Astrocyte of the spinal cord (primary cell): ENCODE results near the gene AGBL3.

ENCODE experiments used
- DNase-seq: peaks from one replicate; pipeline ENCODE4 v3.0.0; 2011; ENCODE audit warnings: low read depth, low spot score
- H3K4me3 ChIP-seq: 2 replicates; pipeline ENCODE4 v1.5.1; 2011; ENCODE audit warnings: low read depth, mild to moderate bottlenecking, low read length, moderate library complexity
- CTCF ChIP-seq: IDR thresholded peaks from 2 replicates; pipeline ENCODE4 v1.5.1; 2012; ENCODE audit warnings: low read depth, mild to moderate bottlenecking, low read length, inconsistent platforms
- in situ Hi-C: cut with HindIII; loops from 2 replicates; pipeline ENCODE4 v1.10.0; 2017; ENCODE audit warnings: low sequenced_read_pairs

The AGBL3 gene

GRCh38 chr7:135161669-135162068, 175.4 kb downstream of the AGBL3 start:
- DNase-seq, result no peak
- in situ Hi-C loops, result no loop called here
- no peak overlapping the region for H3K4me3 ChIP-seq
- no peak for TF ChIP-seq CTCF

DNA sequence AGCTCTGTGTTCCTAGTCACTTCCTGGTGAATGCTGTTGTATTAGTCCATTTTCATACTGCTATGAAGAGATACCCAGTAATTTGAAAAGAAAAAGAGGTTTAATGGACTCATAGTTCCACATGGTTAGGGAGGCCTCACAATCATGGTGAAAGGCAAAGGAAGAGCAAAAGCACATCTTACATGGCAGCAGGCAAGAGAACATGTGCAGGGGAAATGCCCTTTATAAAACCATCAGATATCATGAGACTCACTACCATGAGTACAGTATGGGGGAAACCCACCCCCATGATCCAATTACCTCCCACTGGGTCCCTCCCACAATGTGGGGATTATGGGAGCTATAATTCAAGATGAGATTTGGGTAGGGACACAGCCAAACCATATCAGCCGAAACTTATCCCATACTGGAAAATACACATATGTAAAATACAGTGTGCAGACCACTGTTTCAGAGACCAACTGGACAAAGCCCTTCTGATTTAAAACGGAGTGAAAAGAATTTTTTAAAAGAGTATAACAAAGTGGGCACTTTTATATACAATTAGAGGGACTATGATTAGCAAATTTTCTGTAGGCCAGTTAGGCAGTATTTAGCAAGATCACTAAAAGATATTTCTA, 176.2 kb downstream of the AGBL3 start:
- no peak for DNase-seq
- no peak for TF ChIP-seq CTCF
- H3K4me3 ChIP-seq, result no peak overlapping the region

GRCh38 chr7:135164357-135165061, 178.2 kb downstream of the AGBL3 start:
- no peak overlapping the region for H3K4me3 ChIP-seq
- in situ Hi-C loops, result no loop called here
- DNase-seq, result no peak
- TF ChIP-seq CTCF, result no peak

More for the DNA sequence above, 176.2 kb downstream of the AGBL3 start:
- in situ Hi-C loops, result no loop called here

DNA sequence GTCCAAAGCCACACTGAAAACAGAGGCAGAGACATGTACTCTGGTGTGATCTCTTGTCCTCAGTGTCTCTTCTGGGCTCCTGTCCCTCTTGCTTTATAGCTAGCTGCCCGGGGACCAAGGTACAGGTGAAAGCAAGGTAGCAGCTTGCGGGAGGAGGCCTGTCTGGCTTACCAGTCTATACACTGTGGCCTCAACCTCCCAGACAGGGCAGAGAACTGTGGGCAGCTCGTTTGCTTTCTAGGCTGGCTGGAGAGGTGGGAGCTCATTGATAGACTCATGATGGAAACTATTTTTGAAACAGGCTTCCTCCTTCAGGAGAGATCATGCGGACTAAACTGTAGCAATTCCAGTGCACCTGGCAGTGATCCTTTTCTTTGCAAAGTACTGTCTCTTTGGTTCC, 179.6 kb downstream of the AGBL3 start:
- DNase-seq, result no peak
- no peak overlapping the region for H3K4me3 ChIP-seq
- TF ChIP-seq CTCF, result no peak
- in situ Hi-C loops, result no loop called here

DNA sequence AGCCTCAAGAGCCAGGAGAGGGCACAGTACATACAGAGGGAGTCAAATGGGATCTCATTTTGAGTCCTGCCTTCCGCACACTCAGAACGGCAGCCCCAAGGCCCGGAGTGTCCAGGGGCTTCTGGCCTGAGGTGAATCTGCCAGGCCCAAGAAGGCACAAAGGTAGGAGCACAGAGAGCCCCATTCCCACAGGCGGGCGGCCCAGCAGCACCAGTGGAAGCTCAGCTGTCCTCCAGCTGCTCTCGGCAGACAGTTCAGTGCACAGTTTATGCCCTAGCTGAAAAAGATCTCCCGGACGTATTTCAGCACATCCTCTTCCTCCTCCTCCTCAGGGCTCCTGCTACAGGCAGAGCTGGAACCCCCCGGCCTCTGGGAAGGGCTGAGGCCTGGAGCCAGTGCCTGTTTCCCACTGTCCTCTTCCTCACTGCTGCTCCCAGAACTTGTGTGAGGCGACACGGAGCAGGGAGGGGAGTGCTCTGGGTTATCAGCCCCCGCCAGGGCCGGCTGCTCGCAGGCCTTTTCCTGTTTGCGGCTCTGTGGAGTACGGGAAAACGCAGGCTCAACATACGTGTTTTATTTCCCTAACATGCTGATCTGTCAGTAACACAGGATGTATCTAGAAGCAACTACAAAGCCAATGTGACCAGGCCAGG, 180.2 kb downstream of the AGBL3 start:
- no peak for TF ChIP-seq CTCF
- in situ Hi-C loops, result no loop called here
- no peak overlapping the region for H3K4me3 ChIP-seq
- DNase-seq, result no peak

GRCh38 chr7:135167365-135167917, 181.1 kb downstream of the AGBL3 start:
- DNase-seq, result no peak
- in situ Hi-C loops, result no loop called here
- no peak overlapping the region for H3K4me3 ChIP-seq
- TF ChIP-seq CTCF, result no peak
